GM19351 (cell line): ENCODE data around the gene ERLEC1.
"Not testable (repeated sequence)": the region's sequence is repeated elsewhere in the genome, so short reads cannot be mapped to it uniquely, and the experiment has no call there.

ENCODE experiments used
- ATAC-seq: cut with Tn5 transposase; IDR thresholded peaks from one replicate; pipeline ENCODE4 v1.9.1; 2021; ENCODE audit warnings: mild to moderate bottlenecking, moderate library complexity; ENCODE audit not compliant: unreplicated experiment

ERLEC1 gene

DNA sequence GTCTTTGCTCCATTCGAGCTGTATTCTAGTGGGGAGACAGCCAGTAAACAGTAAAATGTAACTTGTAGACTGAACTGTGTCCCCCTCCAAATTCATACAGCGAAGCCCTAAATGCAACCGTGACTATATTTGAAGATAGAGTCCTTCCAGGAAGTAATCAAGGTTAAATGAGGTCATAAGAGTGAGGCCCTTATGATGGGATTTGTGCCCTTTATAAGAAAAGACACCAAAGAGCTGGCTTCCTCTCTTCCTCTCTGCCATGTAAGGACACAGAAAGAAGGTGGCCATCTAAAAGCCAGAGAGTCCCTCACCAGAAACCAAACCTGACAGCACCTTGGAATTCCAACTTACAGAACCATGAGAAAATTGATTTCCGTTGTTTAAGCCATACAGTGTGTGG lies 41.5 kb downstream of the ERLEC1 start:
- no peak for ATAC-seq

DNA sequence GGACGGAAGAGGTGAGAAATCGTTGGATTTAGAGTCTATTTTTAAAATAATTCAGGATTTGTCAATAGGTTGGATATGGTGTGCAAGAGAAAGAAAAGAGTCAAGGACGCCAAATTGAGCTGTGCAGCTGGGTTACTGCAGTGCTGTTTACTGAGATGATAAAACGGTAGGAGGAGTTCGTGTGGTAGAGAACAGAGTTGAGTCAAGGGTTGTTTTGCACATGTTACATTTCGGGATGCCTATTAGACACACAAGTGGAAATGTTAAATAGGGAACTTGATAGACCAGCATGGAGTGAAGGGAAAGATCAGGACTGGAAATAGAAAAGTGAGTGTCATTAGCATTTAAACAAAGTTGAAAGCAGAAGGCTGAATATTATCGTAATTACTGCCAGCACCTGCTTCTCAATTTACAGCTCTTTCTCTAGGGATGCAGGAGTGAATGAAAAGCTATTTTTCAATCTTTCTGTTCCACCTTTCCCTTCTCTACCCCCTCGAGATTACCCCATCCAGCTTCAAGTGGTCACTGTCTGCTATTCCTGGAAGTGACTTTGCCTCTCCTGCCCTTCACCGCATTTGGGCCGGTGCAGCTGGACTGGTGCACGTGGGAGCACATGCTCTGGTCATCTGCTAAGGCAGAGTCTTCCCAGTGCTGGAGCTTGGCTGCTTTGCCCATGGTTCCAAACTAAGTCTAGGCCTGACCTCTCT lies 42.6 kb downstream of the ERLEC1 start:
- no peak for ATAC-seq

DNA sequence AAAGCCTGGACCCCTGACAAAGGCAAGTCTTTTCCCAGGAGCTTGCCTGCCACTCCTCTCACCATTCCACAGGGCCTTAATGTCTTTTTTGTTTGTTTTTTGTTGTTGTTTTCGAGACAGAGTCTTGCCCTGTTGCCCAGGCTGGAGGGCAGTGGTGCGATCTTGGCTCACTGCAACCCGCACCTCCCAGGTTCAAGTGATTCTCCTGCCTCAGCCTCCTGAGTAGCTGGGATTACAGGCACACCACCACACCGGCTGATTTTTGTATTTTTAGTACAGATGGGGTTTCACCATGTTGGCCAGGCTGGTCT lies 43.1 kb downstream of the ERLEC1 start:
- not testable (repeated sequence) for ATAC-seq

- no peak for ATAC-seq
Measured at GRCh38 chr2:53840580-53840979, 53.7 kb downstream of the ERLEC1 start.

GRCh38 chr2:53841651-53842050 lies 54.8 kb downstream of the ERLEC1 start:
- ATAC-seq, result not testable (repeated sequence)

DNA sequence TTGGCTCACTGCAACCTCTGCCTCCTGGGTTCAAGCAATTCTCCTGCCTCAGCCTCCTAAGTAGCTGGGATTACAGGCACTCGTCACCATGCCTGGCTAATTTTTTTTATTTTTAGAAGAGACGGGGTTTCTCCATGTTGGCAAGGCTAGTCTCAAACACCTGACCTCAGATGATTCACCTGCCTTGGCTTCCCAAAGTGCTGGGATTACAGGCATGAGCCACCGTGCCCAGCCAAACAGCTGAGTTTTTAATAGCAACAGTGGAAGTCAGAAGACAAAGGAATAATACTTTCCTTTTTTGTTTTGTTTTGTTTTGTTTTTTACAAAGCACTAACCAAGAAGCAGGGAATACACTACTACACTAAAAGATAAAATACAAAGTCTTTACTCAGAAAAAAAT lies 56.0 kb downstream of the ERLEC1 start:
- no peak for ATAC-seq

DNA sequence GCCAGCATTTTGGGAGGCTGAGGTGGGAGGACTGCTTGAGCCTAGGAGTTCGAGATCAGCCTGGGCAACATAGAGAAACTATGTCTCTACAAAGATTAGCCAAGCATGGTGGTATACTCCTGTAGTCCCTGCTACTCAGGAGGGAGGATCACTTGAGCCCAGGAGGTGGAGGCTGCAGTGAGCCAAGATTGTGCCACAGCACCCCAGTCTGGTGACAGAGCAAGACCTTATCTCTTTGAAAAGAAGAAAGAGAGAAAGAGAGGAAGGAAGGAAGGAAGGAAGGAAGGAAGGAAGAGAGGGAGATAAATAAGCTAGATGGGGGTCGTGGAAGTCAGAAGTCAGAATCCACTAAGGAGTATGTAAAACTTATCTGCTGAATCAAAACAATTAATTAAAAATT lies 56.8 kb downstream of the ERLEC1 start:
- ATAC-seq, result no peak

- ATAC-seq, result no peak
Measured at GRCh38 chr2:53848062-53848461, 61.2 kb downstream of the ERLEC1 start.

GRCh38 chr2:53851052-53851757 lies 64.4 kb downstream of the ERLEC1 start:
- not testable (repeated sequence) for ATAC-seq

GRCh38 chr2:53852532-53852931 lies 65.7 kb downstream of the ERLEC1 start:
- ATAC-seq, result no peak

DNA sequence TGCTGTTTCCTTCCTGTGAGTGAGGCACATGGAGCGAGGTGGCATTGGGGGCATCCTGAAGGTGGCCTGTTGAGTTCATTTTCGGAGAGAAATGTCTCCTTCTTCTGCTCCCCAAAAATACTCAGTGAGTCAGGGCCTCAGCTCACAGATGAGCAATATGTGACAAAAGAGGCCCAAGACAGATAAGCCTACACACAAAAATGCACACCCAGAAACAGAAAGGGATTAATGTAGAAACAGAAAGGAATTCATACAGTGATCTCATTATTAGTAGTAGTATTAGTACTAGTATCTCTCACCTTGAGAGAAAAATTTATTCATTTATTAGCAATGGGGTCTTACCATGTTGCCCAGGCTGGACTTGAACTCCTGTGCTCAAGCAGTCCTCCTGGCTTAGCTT lies 67.8 kb downstream of the ERLEC1 start:
- ATAC-seq, result no peak

- no peak for ATAC-seq
Measured at GRCh38 chr2:53856272-53856671, 69.4 kb downstream of the ERLEC1 start.

DNA sequence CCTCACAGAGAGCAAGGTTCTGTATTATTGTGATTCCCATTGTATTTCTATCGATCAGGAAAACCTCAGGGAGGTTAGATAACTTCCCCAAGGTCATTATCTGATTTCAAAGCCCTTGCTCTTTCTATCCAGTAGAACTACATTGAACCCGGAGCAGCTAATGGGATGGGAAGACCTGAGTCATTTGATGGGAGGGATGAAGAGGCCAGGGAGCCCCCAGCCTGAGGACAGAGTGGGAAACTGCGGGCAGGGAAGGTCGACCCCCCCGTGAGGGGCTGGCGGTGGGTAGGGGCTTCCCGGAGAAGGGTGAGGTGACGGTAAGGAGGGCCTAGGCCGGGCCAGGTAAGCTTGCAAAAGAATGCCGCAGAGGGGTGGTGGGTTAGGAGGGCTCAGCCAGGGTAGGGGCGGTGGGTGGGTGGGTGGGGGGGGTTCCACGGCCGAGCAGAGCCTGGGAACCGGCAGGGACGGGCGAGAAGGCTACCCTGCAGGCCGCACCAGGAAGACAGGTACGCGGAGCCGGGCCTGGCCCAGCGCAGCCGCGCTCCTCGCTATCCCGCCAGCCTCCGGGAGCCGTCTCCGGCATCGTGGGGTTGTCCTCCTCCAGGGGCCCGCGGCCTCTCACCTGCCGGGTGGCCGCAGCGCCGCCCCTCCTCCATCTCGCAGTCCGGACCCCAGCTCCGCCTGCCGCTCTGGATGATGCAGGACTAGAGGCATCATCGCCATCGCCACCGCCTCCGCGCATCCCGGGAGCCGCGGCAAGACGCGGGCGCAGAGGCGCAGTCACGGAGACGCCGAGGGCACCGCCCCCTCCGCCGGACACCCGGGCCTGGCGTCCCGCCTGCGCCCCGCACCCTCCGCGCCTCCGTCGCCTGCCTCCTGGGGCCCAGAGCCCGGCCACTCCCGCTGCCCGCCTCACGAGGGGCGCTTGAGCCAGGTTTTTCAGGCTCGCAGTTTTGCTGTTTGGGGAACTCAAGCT lies 72.7 kb downstream of the ERLEC1 start, which contains the start of gene GPR75:
Gene GPR75 (minus strand): TSS at position 762 of the 976 bp plus-strand sequence. CDS start 5,211 bp downstream, outside the sequence.
- ATAC-seq, result no peak

GRCh38 chr2:53861824-53862223 lies 75.0 kb downstream of the ERLEC1 start:
- no peak for ATAC-seq

- no peak for ATAC-seq
Measured at GRCh38 chr2:53863538-53864227, 76.8 kb downstream of the ERLEC1 start.

DNA sequence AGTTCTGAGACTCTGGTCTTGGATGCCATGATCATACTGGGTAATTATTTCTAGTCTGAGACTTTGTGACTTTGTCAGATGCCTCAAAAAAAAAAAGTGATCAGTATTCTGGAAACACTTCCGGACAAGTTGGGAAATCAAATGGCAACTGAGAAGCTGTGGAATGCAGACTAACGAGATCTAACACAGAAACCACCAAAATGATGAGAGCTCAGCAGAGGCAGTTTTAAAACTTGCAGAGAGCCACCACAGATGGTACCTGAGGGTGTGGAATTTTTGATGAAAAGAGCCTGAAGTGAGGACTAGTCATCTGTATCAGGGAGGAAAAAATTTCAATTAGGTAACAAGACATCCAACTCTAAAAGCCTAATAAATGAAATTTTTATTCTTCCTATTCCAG lies 78.4 kb downstream of the ERLEC1 start:
- no peak for ATAC-seq

GRCh38 chr2:53865962-53866361 lies 79.1 kb downstream of the ERLEC1 start:
- no peak for ATAC-seq

DNA sequence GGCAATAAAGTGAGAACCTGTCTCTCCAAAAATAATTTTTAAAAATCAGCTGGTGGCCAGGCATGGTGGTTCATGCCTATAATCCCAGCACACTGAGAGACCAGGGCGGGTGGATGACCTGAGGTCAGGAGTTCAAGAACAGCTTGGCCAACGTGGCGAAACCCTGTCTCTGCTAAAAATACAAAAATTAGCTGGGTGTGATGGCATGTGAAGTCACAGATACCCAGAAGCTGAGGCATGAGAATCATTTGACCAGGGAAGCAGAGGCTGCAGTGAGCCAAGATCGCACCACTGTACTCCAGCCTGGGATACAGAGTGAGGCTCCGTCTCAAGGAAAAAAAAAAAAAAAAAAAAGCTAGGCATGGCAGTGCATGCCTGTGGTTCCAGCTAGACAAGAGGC lies 80.3 kb downstream of the ERLEC1 start:
- no peak for ATAC-seq

DNA sequence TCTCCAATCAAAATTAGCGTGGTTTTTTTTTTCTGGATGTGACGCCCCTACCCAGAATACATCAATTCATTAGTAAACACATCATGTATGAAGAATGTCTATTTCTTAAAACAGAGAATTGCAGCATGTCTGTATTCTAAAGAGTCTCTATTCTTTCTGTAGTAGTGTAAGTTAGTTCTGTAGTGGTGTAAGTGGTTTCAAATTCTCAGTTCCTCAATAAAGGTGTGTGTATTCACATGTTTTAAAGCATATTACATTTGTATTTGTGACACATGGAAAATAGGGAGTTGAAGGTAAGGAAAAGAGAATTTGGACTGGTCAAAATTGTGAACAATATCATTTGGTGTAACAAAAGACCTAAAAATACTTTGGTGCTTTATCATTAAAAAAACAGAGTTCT lies 80.9 kb downstream of the ERLEC1 start:
- peak; percentile 67 for ATAC-seq
